ENCODE measurements around the gene MS4A15.
"Not testable (repeated sequence)": the region's sequence is repeated elsewhere in the genome, so short reads cannot be mapped to it uniquely, and the experiment has no call there.

Gene MS4A15

GRCh38 chr11:60750911-60751310 lies 5.8 kb upstream of the MS4A15 start:
- 87 to 93% methylated on average over 3 of the region's 3 CpGs for WGBS, 2 experiments
- Histone ChIP-seq H3K27me3 (ENCODE audit: control insufficient read depth, insufficient read depth, low read length, poor library complexity, severe bottlenecking) (no peaks in the 10 kb centered on the region), H3K4me1 (ENCODE audit: control insufficient read depth, insufficient read depth, low read length) (no peaks in the 10 kb centered on the region), H3K4me3 (ENCODE audit: insufficient read depth, low read depth, low read length) (no peak overlapping the region), H3K9me3 (ENCODE audit: control insufficient read depth, low read length) (no peaks in the 10 kb centered on the region), H3K36me3 (ENCODE audit: control insufficient read depth, insufficient read depth, low read length) (no peaks in the 10 kb centered on the region), H3K27ac (ENCODE audit: insufficient read depth, low read depth, low read length, poor library complexity, severe bottlenecking) (no peak overlapping the region)

- Histone ChIP-seq H3K4me1 (ENCODE audit: control insufficient read depth, insufficient read depth, low read length) (no peaks in the 10 kb centered on the region), H3K4me3 (ENCODE audit: insufficient read depth, low read depth, low read length) (no peak overlapping the region)
- 74 to 75% methylated on average over 4 of the region's 4 CpGs for whole genome bisulfite sequencing, 2 experiments
These were observed 3.4 kb upstream of the MS4A15 start for GRCh38 chr11:60753309-60753708.

GRCh38 chr11:60754887-60755286 lies 1.8 kb upstream of the MS4A15 start:
- Histone ChIP-seq H3K36me3 (ENCODE audit: control insufficient read depth, insufficient read depth, low read length) (no peaks in the 10 kb centered on the region), H3K4me1 (ENCODE audit: control insufficient read depth, insufficient read depth, low read length) (no peaks in the 10 kb centered on the region), H3K9me3 (ENCODE audit: control insufficient read depth, low read length) (no peaks in the 10 kb centered on the region), H3K27ac (ENCODE audit: insufficient read depth, low read depth, low read length, poor library complexity, severe bottlenecking) (no peak overlapping the region), H3K4me3 (ENCODE audit: insufficient read depth, low read depth, low read length) (no peak overlapping the region), H3K27me3 (ENCODE audit: control insufficient read depth, insufficient read depth, low read length, poor library complexity, severe bottlenecking) (no peaks in the 10 kb centered on the region)
- 90 to 93% methylated on average over 6 of the region's 6 CpGs for WGBS, 2 experiments

More at GRCh38 chr11:60753309-60753708, 3.4 kb upstream of the MS4A15 start:
- no peaks in the 10 kb centered on the region for H3K27me3 ChIP-seq (ENCODE audit: control insufficient read depth, insufficient read depth, low read length, poor library complexity, severe bottlenecking)
- no peaks in the 10 kb centered on the region for H3K9me3 ChIP-seq (ENCODE audit: control insufficient read depth, low read length)
- no peak overlapping the region for H3K27ac ChIP-seq (ENCODE audit: insufficient read depth, low read depth, low read length, poor library complexity, severe bottlenecking)
- no peaks in the 10 kb centered on the region for H3K36me3 ChIP-seq (ENCODE audit: control insufficient read depth, insufficient read depth, low read length)

- Histone ChIP-seq H3K27me3 (ENCODE audit: control insufficient read depth, insufficient read depth, low read length, poor library complexity, severe bottlenecking) (no peaks in the 10 kb centered on the region), H3K36me3 (ENCODE audit: control insufficient read depth, insufficient read depth, low read length) (no peaks in the 10 kb centered on the region), H3K4me1 (ENCODE audit: control insufficient read depth, insufficient read depth, low read length) (no peaks in the 10 kb centered on the region), H3K4me3 (ENCODE audit: insufficient read depth, low read depth, low read length) (no peak overlapping the region), H3K27ac (ENCODE audit: insufficient read depth, low read depth, low read length, poor library complexity, severe bottlenecking) (no peak overlapping the region), H3K9me3 (ENCODE audit: control insufficient read depth, low read length) (no peaks in the 10 kb centered on the region)
- 94 to 96% methylated on average over 16 to 19 of the region's 19 CpGs for WGBS, 2 experiments
These were observed 649 bp downstream of the MS4A15 start for GRCh38 chr11:60757231-60757800.

- H3K4me3 ChIP-seq (ENCODE audit: insufficient read depth, low read depth, low read length); H3K9me3 ChIP-seq (ENCODE audit: control insufficient read depth, low read length): not testable (repeated sequence)
- WGBS, 2 experiments = 94 to 95% methylated on average over 4 of the region's 4 CpGs
These were observed 2.0 kb downstream of the MS4A15 start for GRCh38 chr11:60758671-60759070.

GRCh38 chr11:60759438-60760225 lies 3.0 kb downstream of the MS4A15 start:
- not testable (repeated sequence) for H3K36me3 ChIP-seq (ENCODE audit: control insufficient read depth, insufficient read depth, low read length); H3K27ac ChIP-seq (ENCODE audit: insufficient read depth, low read depth, low read length, poor library complexity, severe bottlenecking); H3K4me3 ChIP-seq (ENCODE audit: insufficient read depth, low read depth, low read length); H3K4me1 ChIP-seq (ENCODE audit: control insufficient read depth, insufficient read depth, low read length); H3K27me3 ChIP-seq (ENCODE audit: control insufficient read depth, insufficient read depth, low read length, poor library complexity, severe bottlenecking); H3K9me3 ChIP-seq (ENCODE audit: control insufficient read depth, low read length)
- WGBS, 2 experiments = 91% methylated on average over 22 of the region's 22 CpGs

More at GRCh38 chr11:60758671-60759070, 2.0 kb downstream of the MS4A15 start:
- H3K4me1 ChIP-seq (ENCODE audit: control insufficient read depth, insufficient read depth, low read length); H3K36me3 ChIP-seq (ENCODE audit: control insufficient read depth, insufficient read depth, low read length); H3K27me3 ChIP-seq (ENCODE audit: control insufficient read depth, insufficient read depth, low read length, poor library complexity, severe bottlenecking); H3K27ac ChIP-seq (ENCODE audit: insufficient read depth, low read depth, low read length, poor library complexity, severe bottlenecking): not testable (repeated sequence)

- Histone ChIP-seq H3K4me1 (ENCODE audit: control insufficient read depth, insufficient read depth, low read length) (no peaks in the 10 kb centered on the region), H3K4me3 (ENCODE audit: insufficient read depth, low read depth, low read length) (no peak overlapping the region), H3K27ac (ENCODE audit: insufficient read depth, low read depth, low read length, poor library complexity, severe bottlenecking) (no peak overlapping the region), H3K27me3 (ENCODE audit: control insufficient read depth, insufficient read depth, low read length, poor library complexity, severe bottlenecking) (no peaks in the 10 kb centered on the region), H3K9me3 (ENCODE audit: control insufficient read depth, low read length) (no peaks in the 10 kb centered on the region), H3K36me3 (ENCODE audit: control insufficient read depth, insufficient read depth, low read length) (no peaks in the 10 kb centered on the region)
- WGBS, 2 experiments = 98 to 100% methylated on average over 3 of the region's 4 CpGs
These were observed 4.9 kb downstream of the MS4A15 start for GRCh38 chr11:60761436-60762190.

- no peaks in the 10 kb centered on the region for H3K27me3 ChIP-seq (ENCODE audit: control insufficient read depth, insufficient read depth, low read length, poor library complexity, severe bottlenecking)
- 67 to 68% methylated on average over 11 of the region's 11 CpGs for WGBS, 2 experiments
- no peaks in the 10 kb centered on the region for H3K9me3 ChIP-seq (ENCODE audit: control insufficient read depth, low read length)
These were observed 6.4 kb downstream of the MS4A15 start for GRCh38 chr11:60762851-60763691.

GRCh38 chr11:60763692-60764369 lies 7.2 kb downstream of the MS4A15 start:
- Histone ChIP-seq H3K4me1 (ENCODE audit: control insufficient read depth, insufficient read depth, low read length) (no peaks in the 10 kb centered on the region), H3K27me3 (ENCODE audit: control insufficient read depth, insufficient read depth, low read length, poor library complexity, severe bottlenecking) (no peaks in the 10 kb centered on the region), H3K27ac (ENCODE audit: insufficient read depth, low read depth, low read length, poor library complexity, severe bottlenecking) (no peak overlapping the region), H3K36me3 (ENCODE audit: control insufficient read depth, insufficient read depth, low read length) (no peaks in the 10 kb centered on the region), H3K4me3 (ENCODE audit: insufficient read depth, low read depth, low read length) (no peak overlapping the region), H3K9me3 (ENCODE audit: control insufficient read depth, low read length) (no peaks in the 10 kb centered on the region)
- WGBS, 2 experiments = 93 to 94% methylated on average over 11 of the region's 11 CpGs

More at GRCh38 chr11:60762851-60763691, 6.4 kb downstream of the MS4A15 start:
- H3K4me3 ChIP-seq (ENCODE audit: insufficient read depth, low read depth, low read length) = no peak overlapping the region
- no peaks in the 10 kb centered on the region for H3K36me3 ChIP-seq (ENCODE audit: control insufficient read depth, insufficient read depth, low read length)
- H3K27ac ChIP-seq (ENCODE audit: insufficient read depth, low read depth, low read length, poor library complexity, severe bottlenecking) = no peak overlapping the region
- no peaks in the 10 kb centered on the region for H3K4me1 ChIP-seq (ENCODE audit: control insufficient read depth, insufficient read depth, low read length)

Data from ectodermal cell (in vitro differentiated cells).